Activated T-cell treated with anti-CD3 and anti-CD28 coated beads for 4 hours (primary cell): ENCODE measurements around the gene LRP1-AS.

Source experiments
- DNase-seq: peaks from one replicate; pipeline ENCODE4 v3.0.0-alpha.2; 2020

LRP1-AS gene

GRCh38 chr12:57116580-57117281 is 30.7 kb downstream of the LRP1-AS start:
- no peak for DNase-seq

- DNase-seq: no peak
These were observed 34.7 kb downstream of the LRP1-AS start for GRCh38 chr12:57112492-57113294.

DNA sequence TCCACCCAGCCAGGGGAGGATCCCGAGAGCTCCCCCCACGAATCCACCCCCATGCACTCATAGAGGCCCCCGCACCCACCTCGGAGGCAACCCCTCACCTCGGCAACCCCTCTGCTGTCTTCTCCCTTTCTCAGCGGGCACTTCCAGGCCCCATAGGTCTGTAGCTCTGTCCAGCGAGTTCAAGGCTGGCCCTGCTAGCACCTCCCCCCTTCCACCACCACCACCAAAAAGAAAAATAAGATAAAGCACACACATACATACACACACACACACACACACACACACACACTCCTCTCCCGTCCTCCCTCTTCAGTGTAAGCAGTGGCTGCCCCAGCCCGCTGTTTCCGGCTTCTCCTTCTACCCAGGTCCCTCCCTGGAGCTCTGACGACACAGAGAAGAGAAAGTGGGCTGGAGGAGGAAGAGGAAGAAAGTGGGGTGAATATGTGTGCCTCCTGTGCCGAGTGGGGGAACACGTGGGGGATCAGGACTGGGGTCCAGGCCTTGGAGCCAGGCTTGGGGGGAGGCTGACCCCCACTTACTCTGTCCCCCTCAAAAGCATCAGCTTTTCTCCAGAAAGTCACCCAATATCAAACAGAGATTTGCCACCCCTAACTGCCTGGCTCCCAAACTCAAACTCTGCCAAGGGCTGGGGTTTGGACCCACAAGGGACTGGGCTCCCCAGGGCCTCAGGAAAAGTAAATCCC is 36.2 kb downstream of the LRP1-AS start, which contains the start of gene STAT6:
TSS of gene STAT6 (minus strand) at position 332 of the 704 bp plus-strand sequence. CDS start 3,084 bp downstream, outside the sequence.
- peak; percentile 73 for DNase-seq

GRCh38 chr12:57110104-57111030 is 37.1 kb downstream of the LRP1-AS start:
- DNase-seq: peak; percentile 61

DNA sequence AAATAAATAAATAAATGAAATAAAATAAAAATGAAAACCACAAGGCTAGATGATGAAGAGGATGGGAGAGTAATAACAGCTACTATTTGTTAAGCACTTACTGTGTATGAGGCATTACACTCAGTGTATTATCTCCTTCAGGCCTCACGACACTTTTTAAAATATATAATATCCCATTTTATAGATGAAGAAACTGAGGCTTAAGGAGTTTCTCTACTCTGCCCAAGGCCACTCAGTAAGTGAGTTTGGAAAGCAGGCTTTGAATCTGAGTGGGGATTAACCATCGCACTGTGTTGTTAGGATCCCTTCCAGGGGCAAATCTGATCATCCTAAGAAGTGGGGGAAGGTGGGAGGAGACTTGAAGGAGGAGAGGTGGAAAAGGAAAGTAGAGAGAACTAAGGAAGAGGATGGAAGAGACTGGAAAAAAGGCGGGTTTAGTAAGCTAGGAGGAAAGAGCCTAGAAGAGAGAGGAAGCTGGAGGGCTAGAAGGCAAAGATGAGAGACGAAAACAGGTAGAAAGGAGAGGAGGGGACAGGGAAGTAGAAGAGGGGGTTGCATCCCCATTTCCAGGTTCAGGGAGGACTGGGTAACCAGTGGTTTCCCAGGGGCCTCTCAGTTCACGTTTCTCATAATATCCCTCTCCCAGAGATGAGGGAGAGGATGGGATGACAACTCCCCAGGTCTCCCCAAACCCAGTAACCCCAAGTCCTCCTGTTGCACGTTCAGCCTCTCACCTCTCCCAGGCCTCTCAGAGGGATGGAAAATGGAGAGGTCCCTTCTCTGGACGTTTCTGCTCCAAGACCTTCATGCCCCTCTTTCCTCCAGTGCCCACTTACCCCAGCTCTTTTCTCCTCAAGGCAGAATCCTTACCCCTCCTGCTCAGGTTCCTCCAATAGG is 38.0 kb downstream of the LRP1-AS start:
- DNase-seq: no peak

GRCh38 chr12:57107456-57108155 is 39.8 kb downstream of the LRP1-AS start:
- DNase-seq: no peak

DNA sequence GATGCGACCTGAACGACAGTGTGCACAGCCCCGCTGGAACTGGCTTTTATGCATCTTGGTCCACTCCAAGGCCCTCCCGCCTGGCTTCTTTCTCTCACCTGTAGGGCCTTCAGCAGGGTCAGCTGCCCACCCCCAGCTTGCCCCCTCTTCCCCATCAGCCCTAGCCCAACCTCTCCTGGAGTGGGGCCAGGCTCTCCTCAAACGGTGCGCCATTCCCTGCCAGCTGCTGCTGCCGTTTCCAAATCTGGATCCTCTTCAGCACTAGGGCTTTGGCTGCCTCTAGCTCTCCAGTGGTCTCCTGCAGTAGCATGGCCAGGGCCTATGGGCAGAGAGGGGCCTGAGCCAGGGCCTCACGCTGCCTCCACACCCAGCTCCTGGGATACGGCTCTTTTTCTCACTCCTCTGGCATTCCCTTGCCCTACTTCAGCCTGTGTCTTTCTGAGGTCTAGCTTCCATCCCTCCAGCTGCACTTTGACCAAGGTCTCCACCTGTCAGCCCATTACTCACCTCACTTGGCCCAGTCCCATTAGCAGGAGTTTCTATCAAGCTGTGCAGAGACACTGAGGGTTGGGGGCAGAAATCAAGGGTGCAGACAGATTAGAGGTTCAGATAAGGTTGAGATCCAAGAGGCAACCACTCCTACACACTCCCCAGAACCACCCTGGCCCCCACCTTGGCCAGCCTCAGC is 41.3 kb downstream of the LRP1-AS start:
- DNase-seq: no peak

GRCh38 chr12:57105011-57105753 is 42.2 kb downstream of the LRP1-AS start:
- DNase-seq: no peak

DNA sequence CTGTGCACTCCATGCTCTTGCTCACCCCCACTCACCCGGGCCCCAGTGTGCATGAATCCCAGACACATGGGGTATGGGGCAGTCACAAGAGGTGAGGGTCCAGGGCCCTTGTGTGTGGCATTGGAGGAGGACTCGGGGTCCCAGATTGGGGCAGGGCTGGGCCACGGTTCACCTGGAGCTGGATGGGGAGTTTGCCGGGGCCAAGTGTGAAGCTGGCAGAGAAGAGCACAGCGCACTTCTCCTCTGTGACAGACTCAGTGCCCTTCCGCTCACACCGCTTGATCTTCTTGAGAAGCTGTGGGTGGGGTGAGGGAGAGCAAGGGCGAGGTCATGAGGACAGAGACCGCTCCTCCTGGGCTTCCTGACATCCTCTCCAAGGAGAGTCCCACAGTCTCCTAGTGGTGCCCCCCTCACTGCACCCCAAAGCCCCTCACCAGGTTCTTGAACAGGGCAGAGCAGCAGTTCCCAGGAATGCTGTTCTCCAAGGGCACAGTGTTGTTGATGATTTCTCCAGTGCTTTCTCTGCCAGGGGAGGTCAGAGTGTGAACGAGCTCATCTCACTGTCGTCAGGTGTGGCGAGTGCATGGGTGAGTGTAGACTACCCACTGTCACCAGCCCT is 43.0 kb downstream of the LRP1-AS start:
- DNase-seq: no peak

- no peak for DNase-seq
These were observed 43.6 kb downstream of the LRP1-AS start for GRCh38 chr12:57103856-57104255.

DNA sequence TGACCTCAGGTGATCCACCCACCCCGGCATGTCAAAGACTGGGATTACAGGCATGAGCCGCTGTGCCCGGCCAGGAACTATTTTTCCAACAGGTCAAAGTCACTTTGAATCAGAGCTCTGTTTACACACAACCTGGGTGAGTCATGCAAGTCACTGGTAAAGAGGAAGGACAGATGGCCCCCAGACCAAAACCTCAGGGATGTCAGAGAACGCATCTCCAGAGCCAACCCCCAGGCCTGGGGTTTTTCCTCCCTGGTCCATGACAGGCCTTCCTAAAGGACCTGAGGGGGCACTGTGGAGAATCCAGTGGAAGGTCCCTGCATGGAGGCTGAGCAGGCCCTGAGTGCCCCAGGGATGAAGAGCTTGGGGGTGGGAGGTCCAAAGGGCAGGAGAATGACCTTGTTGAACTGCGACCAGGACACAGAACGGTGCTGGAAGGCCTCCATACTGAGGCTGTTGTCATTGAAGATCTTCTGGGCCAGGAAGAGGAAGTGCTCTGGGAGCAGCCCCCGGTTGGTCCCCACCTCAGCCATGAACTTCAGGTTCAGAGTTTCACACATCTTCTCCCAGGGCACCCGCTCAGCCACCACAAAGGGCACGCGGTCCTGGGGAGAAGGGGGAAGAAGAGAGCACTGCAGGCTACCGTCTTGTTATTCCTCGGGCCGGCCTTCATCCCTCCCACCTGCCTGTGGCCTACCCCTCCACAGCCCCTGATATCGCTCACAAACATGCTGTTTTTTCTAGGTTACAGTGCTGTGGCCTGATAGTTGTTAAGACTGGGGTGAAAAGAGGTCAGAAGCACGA is 45.3 kb downstream of the LRP1-AS start:
- DNase-seq: no peak

DNA sequence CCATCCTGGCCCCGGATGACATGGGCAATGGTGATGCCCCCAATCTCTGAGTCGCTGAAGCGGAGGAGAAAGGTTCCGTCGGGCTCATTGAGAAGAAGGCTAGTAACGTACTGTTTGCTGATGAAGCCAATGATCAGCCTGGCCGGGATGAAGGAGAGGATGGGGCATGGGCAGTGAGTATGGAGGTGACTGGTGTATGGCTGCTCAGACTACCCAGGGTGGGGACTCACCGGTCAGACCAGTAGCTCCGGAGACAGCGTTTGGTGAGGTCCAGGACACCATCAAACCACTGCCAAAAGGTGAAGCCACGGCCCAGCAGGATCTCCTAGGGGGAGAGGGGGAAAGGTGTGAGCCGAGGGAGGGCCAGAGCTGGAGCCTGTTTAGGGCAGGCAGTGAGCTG is 47.7 kb downstream of the LRP1-AS start:
- no peak for DNase-seq

DNA sequence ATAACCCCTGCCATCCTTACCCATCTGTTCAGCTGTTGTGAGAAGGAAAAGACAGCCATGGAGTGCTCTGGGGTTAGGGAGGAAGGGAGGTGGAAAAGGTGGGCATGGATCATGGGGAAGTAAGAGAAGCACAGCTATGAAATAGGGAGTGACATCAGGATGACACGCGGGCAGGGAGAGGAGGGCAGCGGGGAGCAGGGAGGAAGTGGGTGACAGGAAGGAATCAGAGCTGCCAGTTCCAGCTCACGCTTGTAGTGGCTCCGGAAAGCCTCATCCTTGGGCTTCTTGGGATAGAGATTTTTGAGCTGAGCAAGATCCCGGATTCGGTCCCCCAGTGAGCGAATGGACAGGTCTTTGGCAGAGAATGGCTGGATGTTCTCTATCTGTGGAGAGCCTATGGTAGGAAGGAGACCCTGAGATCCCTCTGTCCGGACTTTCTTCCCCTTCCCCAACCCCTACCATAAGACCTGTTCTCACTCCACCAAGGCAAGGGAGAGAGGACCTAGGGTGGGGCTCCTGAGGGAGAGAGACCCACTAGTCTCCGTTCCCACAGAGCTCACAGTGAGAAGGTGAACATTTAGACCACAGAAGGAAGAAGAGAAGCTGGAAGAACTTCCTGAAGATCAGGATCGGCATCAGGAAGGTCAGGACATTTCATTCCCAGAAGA is 48.2 kb downstream of the LRP1-AS start:
- no peak for DNase-seq

DNA sequence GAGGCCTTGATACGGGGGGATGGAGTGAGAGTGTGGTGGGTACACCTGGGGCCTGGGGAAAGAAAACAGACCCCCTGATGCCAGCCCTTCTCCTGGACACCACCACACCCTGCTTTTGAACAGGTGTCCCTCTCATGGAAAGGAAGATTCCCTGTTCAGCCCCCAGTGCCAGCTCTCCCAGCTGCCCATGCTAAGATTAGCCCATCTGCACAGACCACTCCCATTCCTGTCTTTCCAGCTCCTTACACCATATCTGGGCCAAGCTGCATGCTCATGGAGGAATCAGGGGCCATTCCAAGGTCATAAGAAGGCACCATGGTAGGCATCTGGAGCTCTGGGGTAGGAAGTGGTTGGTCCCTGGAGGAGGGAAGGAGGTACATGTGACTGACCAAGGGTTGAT is 48.9 kb downstream of the LRP1-AS start:
- DNase-seq: no peak

- DNase-seq: no peak
These were observed 49.9 kb downstream of the LRP1-AS start for GRCh38 chr12:57097554-57097835.

DNA sequence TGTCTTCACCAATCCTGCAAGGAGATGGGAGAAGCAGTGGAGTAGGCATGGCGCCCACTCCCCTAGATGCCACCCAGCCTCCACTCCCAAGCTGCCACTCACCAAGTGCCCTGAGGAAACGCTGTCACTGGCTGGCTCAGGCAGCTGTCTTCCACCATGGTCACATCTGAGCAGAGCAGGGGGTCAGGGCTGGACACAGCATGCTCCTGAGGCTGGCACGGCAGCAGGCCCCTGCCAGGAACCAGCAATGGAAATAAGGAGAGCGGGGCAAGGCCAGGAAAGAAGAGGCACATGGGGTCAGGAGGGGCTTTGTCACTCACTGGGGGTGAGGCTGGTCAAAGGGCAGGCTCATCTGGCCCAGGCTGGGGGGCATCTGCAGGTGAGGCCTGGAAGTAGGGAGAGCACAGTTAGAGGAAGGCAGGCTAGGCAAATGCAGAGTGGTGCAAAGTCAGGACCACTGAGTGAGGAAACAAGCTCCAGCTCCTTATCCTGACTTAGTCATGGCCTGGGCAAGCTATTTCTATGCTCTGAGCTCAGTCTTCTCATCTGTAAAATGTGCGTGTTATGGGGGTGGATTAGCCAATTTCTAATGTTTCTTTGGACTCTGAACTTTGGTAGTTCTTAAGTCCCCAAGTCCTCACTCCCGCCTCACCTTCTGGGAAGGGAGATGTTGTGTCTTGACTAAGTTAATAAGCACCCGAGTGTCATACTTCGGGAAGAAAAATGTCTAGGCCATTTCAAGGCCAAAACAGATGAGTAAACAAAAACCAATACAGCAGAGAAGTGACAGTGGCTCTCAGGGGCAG is 50.5 kb downstream of the LRP1-AS start:
- no peak for DNase-seq

DNA sequence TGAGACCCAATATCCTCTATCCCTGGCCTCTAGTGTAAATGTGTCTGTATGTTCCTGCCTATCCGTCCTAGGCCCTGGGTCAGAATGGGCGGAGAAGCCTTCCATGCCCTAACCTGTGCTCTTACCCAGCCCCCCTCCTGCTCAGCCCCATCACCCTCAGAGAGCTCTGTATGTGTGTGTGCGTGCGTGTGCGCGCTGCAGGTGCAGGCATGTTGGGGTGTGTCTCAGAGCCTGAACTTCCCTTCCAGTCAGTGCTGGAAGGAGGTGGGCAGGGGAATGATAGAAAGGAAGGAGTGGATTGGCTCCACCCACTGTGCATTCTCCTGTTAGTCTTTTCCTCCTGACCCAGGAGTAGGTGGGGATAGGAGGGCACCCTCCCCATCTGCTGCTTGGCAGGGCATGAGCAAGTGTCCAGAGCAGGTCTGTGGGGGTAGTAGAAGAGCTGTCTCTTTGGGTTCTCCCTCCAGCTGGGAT is 51.3 kb downstream of the LRP1-AS start:
- DNase-seq: no peak
